K562 (cell line): Measurements from ENCODE around the gene DLGAP1. TPM values are rescaled to one million over a fixed set of nuclear protein-coding genes. Genes with fewer than 3 reads are reported as not detected.

Source experiments
- BRCA1 ChIP-seq, 2 experiments: fragments of 450-650 bp in 1 of 2; sonication (generic) in 1 of 2; formaldehyde crosslinking in 1 of 2; IDR thresholded peaks; 2 replicates each; pipeline versions ENCODE4 v1.5.0 to v1.6.1; 2017 to 2020; ENCODE audit warnings: mild to moderate bottlenecking in 1 of 2, missing genetic modification reagents in 1 of 2
- CC2D1A ChIP-seq: fragments of 450-650 bp; IDR thresholded peaks from 2 replicates; pipeline ENCODE4 v1.6.1; 2017; ENCODE audit warnings: mild to moderate bottlenecking
- CEBPB ChIP-seq: fragments of 450-650 bp; IDR thresholded peaks from 2 replicates; pipeline ENCODE4 v1.6.1; 2016; ENCODE audit warnings: missing genetic modification characterization, missing compliant biosample characterization
- CGGBP1 ChIP-seq: fragments of 250-450 bp; sonication (Bioruptor Pico); IDR thresholded peaks from 2 replicates; pipeline ENCODE4 v1.9.0; 2021; ENCODE audit warnings: mild to moderate bottlenecking
- EP300 ChIP-seq: IDR thresholded peaks from 2 replicates; pipeline ENCODE4 v1.6.1; 2012; ENCODE audit warnings: low read length, improper control_type of control experiment
- ETV5 ChIP-seq: sonication (generic); formaldehyde crosslinking; IDR thresholded peaks from 2 replicates; pipeline ENCODE4 v1.4.0; 2020; ENCODE audit warnings: low read depth, mild to moderate bottlenecking, missing genetic modification reagents
- FOXP4 ChIP-seq: sonication (generic); formaldehyde crosslinking; IDR thresholded peaks from 2 replicates; pipeline ENCODE4 v1.8.0; 2022; ENCODE audit warnings: mild to moderate bottlenecking, missing genetic modification reagents, borderline replicate concordance
- GATA2 ChIP-seq: sonication (generic); formaldehyde crosslinking; IDR thresholded peaks from 2 replicates; pipeline ENCODE4 v1.4.0; 2020; ENCODE audit warnings: mild to moderate bottlenecking, missing genetic modification reagents
- HLTF ChIP-seq: fragments of 450-650 bp; IDR thresholded peaks from 2 replicates; pipeline ENCODE4 v1.6.1; 2016
- KDM2B ChIP-seq: fragments of 250-450 bp; sonication (Bioruptor Pico); IDR thresholded peaks from 2 replicates; pipeline ENCODE4 v1.8.0; 2021; ENCODE audit warnings: mild to moderate bottlenecking, moderate library complexity
- MYC ChIP-seq, 2 experiments: fragments of 250-450 bp in 1 of 2; sonication (Bioruptor Pico) in 1 of 2; IDR thresholded peaks; 2 replicates each; pipeline versions ENCODE4 v1.5.1 to v1.6.1; 2012 to 2021; ENCODE audit warnings: low read depth in 2 of 2, borderline replicate concordance in 1 of 2, improper control_type of control experiment in 1 of 2, low read length in 1 of 2, mild to moderate bottlenecking in 1 of 2, moderate library complexity in 1 of 2
- NFYB ChIP-seq: IDR thresholded peaks from 2 replicates; pipeline ENCODE4 v1.6.1; 2011; ENCODE audit warnings: mild to moderate bottlenecking, moderate library complexity; ENCODE audit not compliant: insufficient read length; ENCODE audit errors: extremely low read depth
- PML ChIP-seq: IDR thresholded peaks from 2 replicates; pipeline ENCODE4 v1.6.1; 2012; ENCODE audit warnings: low read length, inconsistent platforms
- POLR2B ChIP-seq: fragments of 450-650 bp; IDR thresholded peaks from 2 replicates; pipeline ENCODE4 v1.6.1; 2018; ENCODE audit warnings: low read depth; ENCODE audit not compliant: partially characterized antibody
- RBBP5 ChIP-seq: fragments of 200-600 bp; sonication (generic); IDR thresholded peaks from 2 replicates; pipeline ENCODE4 v1.6.1; 2012; ENCODE audit warnings: borderline replicate concordance, mild to moderate bottlenecking, low read length, control low read depth, inconsistent platforms; ENCODE audit not compliant: insufficient read depth, poor library complexity, severe bottlenecking
- SPI1 ChIP-seq: IDR thresholded peaks from 2 replicates; pipeline ENCODE4 v1.6.1; 2011; ENCODE audit warnings: low read depth, low read length, control low read depth, borderline replicate concordance
- SREBF2 ChIP-seq: sonication (generic); formaldehyde crosslinking; IDR thresholded peaks from 2 replicates; pipeline ENCODE4 v1.4.0; 2020; ENCODE audit warnings: mild to moderate bottlenecking, missing genetic modification reagents
- THAP12 ChIP-seq: fragments of 250-450 bp; sonication (Bioruptor Pico); IDR thresholded peaks from 2 replicates; pipeline ENCODE4 v1.9.0; 2021; ENCODE audit warnings: mild to moderate bottlenecking, inconsistent platforms
- ZFPM2 ChIP-seq: fragments of 250-450 bp; sonication (Bioruptor Pico); IDR thresholded peaks from 2 replicates; pipeline ENCODE4 v1.5.1; 2022; ENCODE audit warnings: mild to moderate bottlenecking
- ZKSCAN8 ChIP-seq: fragments of 200-800 bp; sonication (Bioruptor generic); IDR thresholded peaks from 2 replicates; pipeline ENCODE4 v1.6.1; 2016; ENCODE audit warnings: missing genetic modification characterization, missing compliant biosample characterization
- ZNF217 ChIP-seq: sonication (generic); formaldehyde crosslinking; IDR thresholded peaks from 2 replicates; pipeline ENCODE4 v1.8.0; 2022; ENCODE audit warnings: mild to moderate bottlenecking, missing genetic modification reagents
- ZNF583 ChIP-seq: fragments of 250-450 bp; sonication (Bioruptor Pico); IDR thresholded peaks from 2 replicates; pipeline ENCODE4 v1.4.0; 2020
- polyA plus RNA-seq, 8 experiments: library from polyadenylated mRNA; depleted of rRNA in 4 of 8; stranded (reverse) in 5 of 8; unstranded in 3 of 8; fragments of >200 nt; fragmentation: Nextera tagmentation in 2 of 8; fragmentation: Illumina TruSeq in 1 of 8; extraction: Ambion mirVana in 2 of 8; extraction: Trizol in 1 of 8; gene quantifications; 2 replicates each; pipeline versions ENCODE4 v1.2.1 to v1.2.3, GENCODE V29; 2011 to 2014; ENCODE audit warnings: inconsistent platforms in 1 of 8, missing spikeins in 1 of 8
- total RNA-seq, 7 experiments: library from RNA; depleted of rRNA in 6 of 7; stranded (reverse); fragments of >200 nt in 6 of 7; fragmentation: Illumina TruSeq in 2 of 7; extraction: Trizol in 2 of 7; gene quantifications; 2 replicates each; pipeline versions ENCODE4 v1.2.1 to v1.2.3, GENCODE V29; 2011 to 2021; ENCODE audit warnings: low replicate concordance in 1 of 7

DLGAP1 gene
- total and polyA plus RNA-seq, 9 of the 15 experiments (the other 6 are each of a cell fraction or from before 2014, with no cell fraction given): 0.04 to 0.22 (median 0.08) TPM

GRCh38 chr18:3526421-3527354 lies 928.4 kb downstream of the DLGAP1 start (continued):
- TF ChIP-seq ZFPM2 (CRISPR knock-in tag): no peak
- no peak for TF ChIP-seq MYC (IDR thresholded peaks at IDR 0.05; ENCODE audit: low read depth, low read length)
- no peak for TF ChIP-seq MYC (CRISPR knock-in tag; IDR thresholded peaks at IDR 0.05; ENCODE audit: borderline replicate concordance, low read depth)
- no peak for TF ChIP-seq SREBF2 (CRISPR knock-in tag)
- peak; percentile 91 for TF ChIP-seq GATA2 (CRISPR knock-in tag)
- no peak for TF ChIP-seq RBBP5
- peak; percentile 74; the same call in 1 of the 2 replicates for TF ChIP-seq CC2D1A
- TF ChIP-seq PML: peak; percentile 88
- peak; percentile 69 for TF ChIP-seq ETV5
- no peak for TF ChIP-seq ZNF583
- TF ChIP-seq CEBPB (tag): no peak
- TF ChIP-seq SPI1: no peak
- TF ChIP-seq FOXP4 (CRISPR knock-in tag): no peak
- TF ChIP-seq NFYB: no peak
- TF ChIP-seq ZNF217 (CRISPR knock-in tag): no peak
- no peak for TF ChIP-seq POLR2B
- no peak for TF ChIP-seq KDM2B (CRISPR knock-in tag)
- no peak for TF ChIP-seq HLTF
- TF ChIP-seq EP300: peak; percentile 73
- no peak for TF ChIP-seq CGGBP1 (CRISPR knock-in tag)
- TF ChIP-seq ZKSCAN8 (CRISPR knock-in tag): no peak
- TF ChIP-seq THAP12: no peak
- TF ChIP-seq BRCA1 (IDR thresholded peaks at IDR 0.05): no peak
- TF ChIP-seq BRCA1 (CRISPR knock-in tag; IDR thresholded peaks at IDR 0.05): no peak
